HepG2 (cell line): ENCODE measurements around the gene EFEMP2. TPM values are rescaled to one million over a fixed set of nuclear protein-coding genes. Genes with fewer than 3 reads are reported as not detected.

Experiments
- AGO2 ChIP-seq: fragments of 200-400 bp; formaldehyde crosslinking; optimal IDR thresholded peaks from 2 replicates; pipeline ENCODE3; 2017; ENCODE audit warnings: mild to moderate bottlenecking, low read depth, low read length, moderate library complexity
- AHDC1 ChIP-seq: sonication (generic); formaldehyde crosslinking; IDR thresholded peaks from 2 replicates; pipeline ENCODE4 v1.5.1; 2020; ENCODE audit warnings: mild to moderate bottlenecking, missing genetic modification reagents, borderline replicate concordance
- ARNT ChIP-seq: fragments of 450-650 bp; IDR thresholded peaks from 2 replicates; pipeline ENCODE4 v1.6.1; 2017
- ATRX ChIP-seq: sonication (generic); formaldehyde crosslinking; IDR thresholded peaks from 2 replicates; pipeline ENCODE4 v1.4.0; 2020; ENCODE audit warnings: missing genetic modification reagents, borderline replicate concordance
- HNF4A ChIP-seq: sonication (generic); formaldehyde crosslinking; IDR thresholded peaks from 2 replicates; pipeline ENCODE4 v1.4.0; 2020; ENCODE audit warnings: missing genetic modification reagents
- NR0B2 ChIP-seq: sonication (generic); formaldehyde crosslinking; IDR thresholded peaks from 2 replicates; pipeline ENCODE4 v1.4.0; 2020; ENCODE audit warnings: mild to moderate bottlenecking, missing genetic modification reagents
- STAG1 ChIP-seq: sonication (generic); formaldehyde crosslinking; IDR thresholded peaks from 2 replicates; pipeline ENCODE4 v1.4.0; 2020; ENCODE audit warnings: missing genetic modification reagents
- THAP7 ChIP-seq: sonication (generic); formaldehyde crosslinking; IDR thresholded peaks from 2 replicates; pipeline ENCODE4 v1.8.1; 2023; ENCODE audit warnings: mild to moderate bottlenecking, missing genetic modification reagents
- ZBTB34 ChIP-seq: sonication (generic); formaldehyde crosslinking; IDR thresholded peaks from 2 replicates; pipeline ENCODE4 v1.8.0; 2022; ENCODE audit warnings: mild to moderate bottlenecking, missing genetic modification reagents
- ZBTB7A ChIP-seq: sonication (generic); formaldehyde crosslinking; IDR thresholded peaks from 2 replicates; pipeline ENCODE4 v1.8.0; 2022; ENCODE audit warnings: mild to moderate bottlenecking, missing genetic modification reagents
- ZFP36L2 ChIP-seq: sonication (generic); formaldehyde crosslinking; IDR thresholded peaks from 2 replicates; pipeline ENCODE4 v1.4.0; 2020; ENCODE audit warnings: missing genetic modification reagents
- ZNF234 ChIP-seq: sonication (generic); formaldehyde crosslinking; conservative IDR thresholded peaks from 2 replicates; pipeline ENCODE4 v1.5.1; 2020; ENCODE audit warnings: mild to moderate bottlenecking, missing genetic modification reagents
- ZNF790 ChIP-seq: sonication (generic); formaldehyde crosslinking; IDR thresholded peaks from 2 replicates; pipeline ENCODE4 v1.8.0; 2022; ENCODE audit warnings: missing genetic modification reagents, mild to moderate bottlenecking, borderline replicate concordance
- polyA plus RNA-seq, 8 experiments: library from polyadenylated mRNA; depleted of rRNA in 3 of 8; stranded (reverse) in 7 of 8; unstranded in 1 of 8; fragments of >200 nt; fragmentation: Illumina TruSeq in 4 of 8; extraction: Trizol in 4 of 8; gene quantifications; 2 replicates each; pipeline versions ENCODE4 v1.2.1 to v1.2.3, GENCODE V29; 2011 to 2016; ENCODE audit warnings: low read depth in 4 of 8, missing spikeins in 1 of 8, mixed read lengths in 1 of 8; ENCODE audit not compliant: insufficient read depth in 1 of 8
- total RNA-seq, 5 experiments: library from RNA; depleted of rRNA; stranded (reverse); fragments of >200 nt; fragmentation: Illumina TruSeq; extraction: Trizol; gene quantifications; 2 replicates each; pipeline ENCODE4 v1.2.3, GENCODE V29; 2016; ENCODE audit warnings: low read depth in 1 of 5
- TF ChIP-seq, protein P1 (sequence below): sonication (generic); formaldehyde crosslinking; IDR thresholded peaks from 2 replicates; pipeline ENCODE4 v1.4.0; 2020; ENCODE audit warnings: missing genetic modification reagents, borderline replicate concordance
- TF ChIP-seq, protein P2 (sequence below): sonication (generic); formaldehyde crosslinking; conservative IDR thresholded peaks from 2 replicates; pipeline ENCODE4 v1.8.0; 2022; ENCODE audit warnings: mild to moderate bottlenecking, moderate library complexity, missing genetic modification reagents

The EFEMP2 gene
- total and polyA plus RNA-seq, 2 of the 13 experiments (the other 11 are each of a cell fraction or from before 2014, with no cell fraction given) = 7.4 to 29.7 TPM

DNA sequence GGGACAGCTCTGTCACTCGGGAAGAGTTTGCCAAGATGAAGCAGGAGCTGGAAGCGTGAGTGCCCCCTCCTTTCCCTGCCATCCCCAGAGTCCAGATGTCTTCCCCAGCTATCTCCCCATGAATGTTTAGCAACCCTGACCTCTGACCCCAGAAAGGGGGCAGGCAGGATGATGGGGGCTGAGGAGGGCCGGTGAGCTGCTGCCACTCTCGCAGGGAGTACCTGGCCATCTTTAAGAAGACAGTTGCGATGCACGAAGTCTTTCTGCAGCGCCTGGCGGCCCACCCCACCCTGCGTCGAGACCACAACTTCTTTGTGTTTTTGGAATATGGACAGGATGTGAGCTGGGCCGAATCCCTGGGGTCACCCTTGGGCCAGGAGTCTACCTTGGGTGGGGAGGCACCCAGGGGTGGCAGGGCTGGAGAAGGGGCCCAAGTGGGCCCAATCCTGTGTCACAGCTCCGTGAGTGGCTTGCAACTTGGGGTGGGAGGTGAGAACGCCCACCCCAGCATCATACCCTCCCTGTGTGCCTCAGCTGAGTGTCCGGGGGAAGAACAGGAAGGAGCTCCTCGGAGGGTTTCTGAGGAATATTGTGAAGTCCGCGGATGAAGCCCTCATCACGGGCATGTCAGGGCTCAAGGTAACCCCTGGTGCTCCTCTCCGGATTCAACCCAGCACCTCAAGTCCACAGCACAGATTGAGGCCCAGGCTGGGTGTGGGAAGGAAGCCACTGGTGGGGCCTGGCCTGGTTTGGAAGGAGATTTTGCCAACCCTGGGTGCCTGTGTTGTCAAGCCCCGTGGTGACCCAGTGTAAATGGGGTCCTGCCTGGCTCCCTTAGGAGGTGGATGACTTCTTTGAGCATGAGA lies 22.1 kb downstream of the EFEMP2 start (continued):
- TF ChIP-seq HNF4A (0 out of 2 replicates have a peak, but pooled peaks have one; percentile 28), ARNT (no peak), NR0B2 (CRISPR knock-in tag) (no peak), ZBTB34 (CRISPR knock-in tag) (no peak), ZNF234 (no peak), STAG1 (CRISPR knock-in tag) (no peak), ZFP36L2 (CRISPR knock-in tag) (no peak), THAP7 (CRISPR knock-in tag) (no peak), AHDC1 (no peak), AGO2 (peak; percentile 83), ZNF790 (CRISPR knock-in tag) (no peak), ZBTB7A (CRISPR knock-in tag) (no peak), ATRX (CRISPR knock-in tag) (no peak)
- TF ChIP-seq, protein P1, sequence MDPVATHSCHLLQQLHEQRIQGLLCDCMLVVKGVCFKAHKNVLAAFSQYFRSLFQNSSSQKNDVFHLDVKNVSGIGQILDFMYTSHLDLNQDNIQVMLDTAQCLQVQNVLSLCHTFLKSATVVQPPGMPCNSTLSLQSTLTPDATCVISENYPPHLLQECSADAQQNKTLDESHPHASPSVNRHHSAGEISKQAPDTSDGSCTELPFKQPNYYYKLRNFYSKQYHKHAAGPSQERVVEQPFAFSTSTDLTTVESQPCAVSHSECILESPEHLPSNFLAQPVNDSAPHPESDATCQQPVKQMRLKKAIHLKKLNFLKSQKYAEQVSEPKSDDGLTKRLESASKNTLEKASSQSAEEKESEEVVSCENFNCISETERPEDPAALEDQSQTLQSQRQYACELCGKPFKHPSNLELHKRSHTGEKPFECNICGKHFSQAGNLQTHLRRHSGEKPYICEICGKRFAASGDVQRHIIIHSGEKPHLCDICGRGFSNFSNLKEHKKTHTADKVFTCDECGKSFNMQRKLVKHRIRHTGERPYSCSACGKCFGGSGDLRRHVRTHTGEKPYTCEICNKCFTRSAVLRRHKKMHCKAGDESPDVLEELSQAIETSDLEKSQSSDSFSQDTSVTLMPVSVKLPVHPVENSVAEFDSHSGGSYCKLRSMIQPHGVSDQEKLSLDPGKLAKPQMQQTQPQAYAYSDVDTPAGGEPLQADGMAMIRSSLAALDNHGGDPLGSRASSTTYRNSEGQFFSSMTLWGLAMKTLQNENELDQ (CRISPR knock-in tag) = no peak
- TF ChIP-seq, protein P2, sequence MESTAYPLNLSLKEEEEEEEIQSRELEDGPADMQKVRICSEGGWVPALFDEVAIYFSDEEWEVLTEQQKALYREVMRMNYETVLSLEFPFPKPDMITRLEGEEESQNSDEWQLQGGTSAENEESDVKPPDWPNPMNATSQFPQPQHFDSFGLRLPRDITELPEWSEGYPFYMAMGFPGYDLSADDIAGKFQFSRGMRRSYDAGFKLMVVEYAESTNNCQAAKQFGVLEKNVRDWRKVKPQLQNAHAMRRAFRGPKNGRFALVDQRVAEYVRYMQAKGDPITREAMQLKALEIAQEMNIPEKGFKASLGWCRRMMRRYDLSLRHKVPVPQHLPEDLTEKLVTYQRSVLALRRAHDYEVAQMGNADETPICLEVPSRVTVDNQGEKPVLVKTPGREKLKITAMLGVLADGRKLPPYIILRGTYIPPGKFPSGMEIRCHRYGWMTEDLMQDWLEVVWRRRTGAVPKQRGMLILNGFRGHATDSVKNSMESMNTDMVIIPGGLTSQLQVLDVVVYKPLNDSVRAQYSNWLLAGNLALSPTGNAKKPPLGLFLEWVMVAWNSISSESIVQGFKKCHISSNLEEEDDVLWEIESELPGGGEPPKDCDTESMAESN (CRISPR knock-in tag) = no peak
